GM12873 (cell line): ENCODE measurements around the gene CEP112.

Source experiments
- TF ChIP-seq, protein P1 (sequence below): IDR thresholded peaks from 2 replicates; pipeline ENCODE4 v1.5.1; 2012; ENCODE audit warnings: low read depth, mild to moderate bottlenecking, moderate library complexity, low read length, control low read depth; ENCODE audit not compliant: insufficient read depth; ENCODE audit errors: missing control alignments

CEP112 gene

GRCh38 chr17:65618516-65618915, 573.4 kb downstream of the CEP112 start:
- TF ChIP-seq, protein P1, sequence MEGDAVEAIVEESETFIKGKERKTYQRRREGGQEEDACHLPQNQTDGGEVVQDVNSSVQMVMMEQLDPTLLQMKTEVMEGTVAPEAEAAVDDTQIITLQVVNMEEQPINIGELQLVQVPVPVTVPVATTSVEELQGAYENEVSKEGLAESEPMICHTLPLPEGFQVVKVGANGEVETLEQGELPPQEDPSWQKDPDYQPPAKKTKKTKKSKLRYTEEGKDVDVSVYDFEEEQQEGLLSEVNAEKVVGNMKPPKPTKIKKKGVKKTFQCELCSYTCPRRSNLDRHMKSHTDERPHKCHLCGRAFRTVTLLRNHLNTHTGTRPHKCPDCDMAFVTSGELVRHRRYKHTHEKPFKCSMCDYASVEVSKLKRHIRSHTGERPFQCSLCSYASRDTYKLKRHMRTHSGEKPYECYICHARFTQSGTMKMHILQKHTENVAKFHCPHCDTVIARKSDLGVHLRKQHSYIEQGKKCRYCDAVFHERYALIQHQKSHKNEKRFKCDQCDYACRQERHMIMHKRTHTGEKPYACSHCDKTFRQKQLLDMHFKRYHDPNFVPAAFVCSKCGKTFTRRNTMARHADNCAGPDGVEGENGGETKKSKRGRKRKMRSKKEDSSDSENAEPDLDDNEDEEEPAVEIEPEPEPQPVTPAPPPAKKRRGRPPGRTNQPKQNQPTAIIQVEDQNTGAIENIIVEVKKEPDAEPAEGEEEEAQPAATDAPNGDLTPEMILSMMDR = no peak

GRCh38 chr17:65617496-65617895, 574.4 kb downstream of the CEP112 start:
- TF ChIP-seq, protein P1 = no peak

GRCh38 chr17:65609749-65610148, 582.2 kb downstream of the CEP112 start:
- TF ChIP-seq, protein P1 = no peak

DNA sequence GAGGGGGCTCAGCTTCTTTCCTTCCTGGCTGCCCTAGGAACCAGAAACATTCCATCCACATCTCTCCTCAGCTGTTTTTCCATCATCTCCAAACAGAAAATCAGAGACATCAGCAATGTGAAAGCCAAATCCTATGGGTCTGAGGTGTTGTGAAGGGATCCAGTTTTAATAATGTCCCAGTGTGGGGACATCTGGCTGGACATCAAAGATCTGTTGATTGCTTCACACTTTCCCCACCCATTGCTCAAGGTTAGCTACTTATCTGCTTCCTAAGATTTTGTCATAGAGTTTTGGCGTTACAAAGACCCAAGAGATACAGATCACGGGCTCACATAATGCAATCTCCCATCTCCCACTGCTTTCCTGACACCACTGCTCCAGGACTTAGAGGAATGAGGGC, 582.6 kb downstream of the CEP112 start:
- TF ChIP-seq, protein P1 = no peak

DNA sequence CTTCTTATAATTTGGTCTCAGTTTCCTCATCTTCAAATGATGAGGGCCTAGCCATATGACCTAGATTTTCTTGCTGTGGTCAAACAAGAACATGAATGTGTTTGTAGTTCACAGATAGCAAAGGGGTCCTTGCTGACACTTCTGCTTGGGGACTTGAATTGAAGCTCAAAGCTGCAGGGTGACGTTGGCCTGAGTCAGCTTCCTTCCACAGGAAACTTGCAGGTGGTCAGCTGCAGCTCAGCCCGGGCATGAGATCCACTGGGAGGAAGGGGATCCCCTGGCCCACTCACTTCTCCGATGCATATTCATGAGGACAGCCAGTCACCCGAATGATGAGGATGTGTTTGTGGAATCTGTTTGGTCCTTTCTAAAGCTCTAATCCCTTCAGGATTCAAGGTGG, 587.9 kb downstream of the CEP112 start:
- TF ChIP-seq, protein P1 = no peak

- TF ChIP-seq, protein P1 = no peak
These were observed 590.1 kb downstream of the CEP112 start for GRCh38 chr17:65601881-65602280.

GRCh38 chr17:65601145-65601544, 590.8 kb downstream of the CEP112 start:
- TF ChIP-seq, protein P1 = no peak

GRCh38 chr17:65600518-65600917, 591.4 kb downstream of the CEP112 start:
- TF ChIP-seq, protein P1 = no peak
